Vagina (tissue), 2 donors: ENCODE measurements around the gene CTXND2.
"Not testable (repeated sequence)": the region's sequence is repeated elsewhere in the genome, so short reads cannot be mapped to it uniquely, and the experiment has no call there.

Source experiments
- POLR2A ChIP-seq, 2 donors: fragments of 450-650 bp; IDR thresholded peaks; one replicate each; pipeline ENCODE4 v1.6.1; 2017; ENCODE audit warnings: antibody characterized with exemption in 2 of 2, mild to moderate bottlenecking in 2 of 2, moderate library complexity in 2 of 2
- TF ChIP-seq, protein P1 (sequence below), 3 experiments: fragments of 450-650 bp in 2 of 3; fragments of 200-600 bp in 1 of 3; sonication (generic) in 1 of 3; IDR thresholded peaks; one replicate each; pipeline ENCODE4 v1.5.1; 2017 to 2019; ENCODE audit warnings: antibody characterized with exemption in 3 of 3, mild to moderate bottlenecking in 2 of 3, moderate library complexity in 2 of 3

DNA sequence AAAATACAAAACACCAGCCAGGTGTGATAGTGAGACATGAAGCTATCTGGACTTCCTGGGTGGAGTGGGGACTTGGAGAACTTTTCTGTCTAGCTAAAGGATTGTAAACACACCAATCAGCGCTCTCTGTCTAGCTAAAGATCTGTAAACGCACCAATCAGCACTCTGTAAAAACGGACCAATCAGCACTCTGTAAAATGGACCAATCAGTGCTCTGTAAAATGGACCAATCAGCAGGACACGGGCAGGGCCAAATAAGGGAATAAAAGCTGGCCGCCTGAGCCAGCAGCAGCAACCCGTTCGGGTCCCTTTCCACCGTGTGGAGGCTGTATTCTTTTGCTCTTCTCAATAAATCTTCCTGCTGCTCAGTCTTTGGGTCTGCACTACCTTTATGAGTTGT, 12.9 kb downstream of the CTXND2 start:
- TF ChIP-seq, protein P1, sequence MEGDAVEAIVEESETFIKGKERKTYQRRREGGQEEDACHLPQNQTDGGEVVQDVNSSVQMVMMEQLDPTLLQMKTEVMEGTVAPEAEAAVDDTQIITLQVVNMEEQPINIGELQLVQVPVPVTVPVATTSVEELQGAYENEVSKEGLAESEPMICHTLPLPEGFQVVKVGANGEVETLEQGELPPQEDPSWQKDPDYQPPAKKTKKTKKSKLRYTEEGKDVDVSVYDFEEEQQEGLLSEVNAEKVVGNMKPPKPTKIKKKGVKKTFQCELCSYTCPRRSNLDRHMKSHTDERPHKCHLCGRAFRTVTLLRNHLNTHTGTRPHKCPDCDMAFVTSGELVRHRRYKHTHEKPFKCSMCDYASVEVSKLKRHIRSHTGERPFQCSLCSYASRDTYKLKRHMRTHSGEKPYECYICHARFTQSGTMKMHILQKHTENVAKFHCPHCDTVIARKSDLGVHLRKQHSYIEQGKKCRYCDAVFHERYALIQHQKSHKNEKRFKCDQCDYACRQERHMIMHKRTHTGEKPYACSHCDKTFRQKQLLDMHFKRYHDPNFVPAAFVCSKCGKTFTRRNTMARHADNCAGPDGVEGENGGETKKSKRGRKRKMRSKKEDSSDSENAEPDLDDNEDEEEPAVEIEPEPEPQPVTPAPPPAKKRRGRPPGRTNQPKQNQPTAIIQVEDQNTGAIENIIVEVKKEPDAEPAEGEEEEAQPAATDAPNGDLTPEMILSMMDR (IDR thresholded peaks at IDR 0.05) = not testable (repeated sequence)
- TF ChIP-seq POLR2A (IDR thresholded peaks at IDR 0.05) = not testable (repeated sequence)
